PC-9 (cell line): ENCODE data around the gene ADORA1. TPM values are rescaled to one million over a fixed set of nuclear protein-coding genes. Genes with fewer than 3 reads are reported as not detected.

Experiments used
- BruUV-seq: library from RNA; stranded (reverse); fragments of 400-500 nt; replicated peaks from 2 replicates; lab custom pipeline; 2021; lab: Mats Ljungman, UMichigan
- CTCF ChIA-PET: fragments of 300-600 bp; sonication (Branson Sonifier 250); formaldehyde crosslinking; loops from one replicate; lab custom pipeline; 2022; ENCODE audit warnings: antibody characterized with exemption; lab: Charles Lee
- POLR2A ChIA-PET: fragments of 300-600 bp; sonication (Branson Sonifier 250); formaldehyde crosslinking; loops from one replicate; lab custom pipeline; 2022; ENCODE audit warnings: antibody characterized with exemption; ENCODE audit not compliant: unreplicated experiment; lab: Charles Lee
- DNase-seq, 2 experiments: peaks; one replicate each; pipeline versions ENCODE4 v3.0.0 to v3.0.0-alpha.2; 2015 to 2022; ENCODE audit warnings: mixed read lengths in 1 of 2
- H2AFZ ChIP-seq: fragments of 200-600 bp; sonication (generic); 2 replicates; pipeline ENCODE4 v1.8.1; 2017; ENCODE audit warnings: antibody characterized with exemption
- H3F3A ChIP-seq: fragments of 200-600 bp; sonication (generic); 2 replicates; pipeline ENCODE4 v1.8.1; 2017; ENCODE audit warnings: antibody characterized with exemption, mild to moderate bottlenecking, low read depth; ENCODE audit not compliant: insufficient read depth
- H3K27ac ChIP-seq: fragments of 200-600 bp; sonication (generic); 2 replicates; pipeline ENCODE4 v1.6.1; 2016; ENCODE audit warnings: mixed run types
- H3K27me3 ChIP-seq: fragments of 200-600 bp; sonication (generic); 2 replicates; pipeline ENCODE4 v1.6.1; 2016; ENCODE audit warnings: low read depth, mixed run types; ENCODE audit not compliant: insufficient read depth
- H3K36me3 ChIP-seq: fragments of 200-600 bp; sonication (generic); 2 replicates; pipeline ENCODE4 v1.6.1; 2016; ENCODE audit warnings: low read depth, mixed run types
- H3K4me1 ChIP-seq: fragments of 200-600 bp; sonication (generic); replicated peaks from 2 replicates; pipeline ENCODE4 v1.6.1; 2016; ENCODE audit warnings: mixed run types; ENCODE audit not compliant: insufficient read depth
- H3K4me2 ChIP-seq: fragments of 200-600 bp; sonication (generic); 2 replicates; pipeline ENCODE4 v1.6.1; 2017; ENCODE audit warnings: mixed run types
- H3K4me3 ChIP-seq: fragments of 200-600 bp; sonication (generic); 2 replicates; pipeline ENCODE4 v1.6.1; 2016; ENCODE audit warnings: mixed run types
- H3K79me2 ChIP-seq: fragments of 200-600 bp; sonication (generic); 2 replicates; pipeline ENCODE4 v1.6.1; 2017; ENCODE audit warnings: low read depth, mixed run types
- H3K9me2 ChIP-seq: fragments of 200-600 bp; sonication (generic); 2 replicates; pipeline ENCODE4 v1.8.1; 2017; ENCODE audit warnings: mild to moderate bottlenecking; ENCODE audit not compliant: insufficient read depth
- H3K9me3 ChIP-seq: fragments of 200-600 bp; sonication (generic); 2 replicates; pipeline ENCODE4 v1.8.1; 2016; ENCODE audit warnings: low read depth; ENCODE audit not compliant: insufficient read depth
- H4K20me1 ChIP-seq: fragments of 200-600 bp; sonication (generic); 2 replicates; pipeline ENCODE4 v1.8.1; 2017; ENCODE audit not compliant: insufficient read depth
- CTCF ChIP-seq: fragments of 200-600 bp; sonication (generic); conservative IDR thresholded peaks from 2 replicates; pipeline ENCODE4 v1.6.1; 2017; ENCODE audit warnings: mixed run types, antibody characterized with exemption, mild to moderate bottlenecking, moderate library complexity
- EZH2 ChIP-seq: fragments of 200-600 bp; sonication (generic); IDR thresholded peaks from 2 replicates; pipeline ENCODE4 v1.8.0; 2017; ENCODE audit warnings: antibody characterized with exemption, low read depth
- intact Hi-C: fragments of 100-400 bp; cut with micrococcal nuclease; formaldehyde crosslinking; loops from one replicate; pipeline ENCODE4 v1.10.0; 2022; ENCODE audit not compliant: unreplicated experiment
- total RNA-seq: library from RNA; stranded (reverse); gene quantifications from 2 replicates; pipeline ENCODE4 v1.2.3, GENCODE V29; 2021

ADORA1 gene
- total RNA-seq, 1 experiment from 2014 or later, result 8.3 TPM

- BruUV-seq, result no TSS peak
- intact Hi-C loops, result no loop called here
- no peaks in the 10 kb centered on the region for H3K36me3 ChIP-seq
Measured at GRCh38 chr1:203167913-203168200, 40.3 kb downstream of the ADORA1 start.

GRCh38 chr1:203168256-203168786 lies 40.8 kb downstream of the ADORA1 start:
- intact Hi-C loops, result no loop called here
- no peak for TF ChIP-seq EZH2
- no peak for TF ChIP-seq CTCF
- Histone ChIP-seq H3K9me2 (no peaks in the 10 kb centered on the region), H3K27me3 (no peaks in the 10 kb centered on the region), H3K4me1 (peaks cover 7% of the 10 kb centered on the region), H3F3A (no peaks in the 10 kb centered on the region), H3K27ac (no peak overlapping the region), H3K36me3 (no peaks in the 10 kb centered on the region), H3K4me2 (no peak overlapping the region), H4K20me1 (no peaks in the 10 kb centered on the region), H3K4me3 (no peak overlapping the region), H3K79me2 (no peaks in the 10 kb centered on the region), H2AFZ (no peak overlapping the region), H3K9me3 (no peaks in the 10 kb centered on the region)
- ChIA-PET CTCF (no interaction called here), POLR2A (no interaction called here)
- no peak for DNase-seq
- BruUV-seq, result no TSS peak

More at GRCh38 chr1:203167913-203168200, 40.3 kb downstream of the ADORA1 start:
- Histone ChIP-seq H3K4me1 (0 out of 2 replicates have a peak, but pooled peaks cover 3% of the 10 kb centered on the region), H3K4me2 (no peak overlapping the region), H3K79me2 (no peaks in the 10 kb centered on the region), H3K4me3 (no peak overlapping the region), H4K20me1 (no peaks in the 10 kb centered on the region), H3K9me2 (no peaks in the 10 kb centered on the region), H3K9me3 (no peaks in the 10 kb centered on the region), H3K27me3 (no peaks in the 10 kb centered on the region), H2AFZ (no peak overlapping the region), H3K27ac (no peak overlapping the region), H3F3A (no peaks in the 10 kb centered on the region)
- DNase-seq, result no peak
- no peak for TF ChIP-seq CTCF
- TF ChIP-seq EZH2, result no peak
- ChIA-PET CTCF (no interaction called here), POLR2A (no interaction called here)

- CTCF ChIA-PET, result no interaction called here
- H2AFZ ChIP-seq, result no peak overlapping the region
- H3K27ac ChIP-seq, result no peak overlapping the region
- BruUV-seq, result no TSS peak
- POLR2A ChIA-PET, result no interaction called here
- no peaks in the 10 kb centered on the region for H3K9me2 ChIP-seq
- peaks cover 14% of the 10 kb centered on the region for H3K4me1 ChIP-seq
- TF ChIP-seq CTCF (no peak), EZH2 (no peak)
- no peak overlapping the region for H3K4me3 ChIP-seq
- no peaks in the 10 kb centered on the region for H4K20me1 ChIP-seq
- no peaks in the 10 kb centered on the region for H3K36me3 ChIP-seq
- H3K79me2 ChIP-seq, result no peaks in the 10 kb centered on the region
- no peak overlapping the region for H3K4me2 ChIP-seq
- intact Hi-C loops, result no loop called here
- H3K9me3 ChIP-seq, result no peaks in the 10 kb centered on the region
- DNase-seq, result no peak
- no peaks in the 10 kb centered on the region for H3K27me3 ChIP-seq
- H3F3A ChIP-seq, result no peaks in the 10 kb centered on the region
Measured at GRCh38 chr1:203168991-203169390, 41.5 kb downstream of the ADORA1 start.
